Stimulated activated CD8-positive, alpha-beta memory T cell treated with anti-CD3 and anti-CD28 coated beads, Interleukin-12 subunit alpha, Interleukin-12 subunit beta, amount 100 ng/mL, for 24 hours (primary cell): ENCODE measurements around the gene IL27RA.

ENCODE experiments used
- DNase-seq: peaks from one replicate; pipeline ENCODE4 v3.0.0-alpha.2; 2020; ENCODE audit errors: extremely low read depth

Gene IL27RA

DNA sequence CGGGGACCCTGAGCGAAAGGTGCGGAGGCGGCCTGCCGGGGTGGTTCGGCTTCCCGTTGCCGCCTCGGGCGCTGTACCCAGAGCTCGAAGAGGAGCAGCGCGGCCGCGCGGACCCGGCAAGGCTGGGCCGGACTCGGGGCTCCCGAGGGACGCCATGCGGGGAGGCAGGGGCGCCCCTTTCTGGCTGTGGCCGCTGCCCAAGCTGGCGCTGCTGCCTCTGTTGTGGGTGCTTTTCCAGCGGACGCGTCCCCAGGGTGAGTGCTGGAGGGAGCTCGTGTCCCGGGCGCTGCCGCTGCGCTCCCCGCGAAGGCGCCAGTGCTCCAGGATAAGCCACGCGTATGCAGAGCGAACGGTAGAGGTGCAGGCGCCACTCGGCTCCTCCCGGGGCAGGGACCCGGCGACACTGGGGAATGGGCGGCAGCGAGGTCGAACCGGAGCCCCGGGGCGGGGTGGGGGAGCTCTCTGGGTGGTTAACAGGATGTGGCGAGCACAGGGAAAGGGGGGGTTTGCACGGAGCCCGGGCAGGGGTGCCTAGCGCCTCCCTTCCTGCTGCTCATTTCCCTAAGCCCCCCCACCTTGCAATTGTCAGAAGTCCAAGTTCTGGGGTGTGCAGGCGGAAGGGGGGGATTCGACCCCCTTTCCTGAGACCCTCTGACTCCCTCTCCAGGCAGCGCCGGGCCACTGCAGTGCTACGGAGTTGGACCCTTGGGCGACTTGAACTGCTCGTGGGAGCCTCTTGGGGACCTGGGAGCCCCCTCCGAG lies at the start of gene IL27RA:
IL27RA (plus strand) TSS at position 44 of the 762 bp plus-strand sequence; CDS start at position 155, 111 bp downstream.
- DNase-seq = peak; percentile 49

GRCh38 chr19:13981988-13982501 lies 49.5 kb upstream of the IL27RA start:
- no peak for DNase-seq

- DNase-seq = no peak
These were observed 48.8 kb upstream of the IL27RA start for GRCh38 chr19:13982773-13983172.

DNA sequence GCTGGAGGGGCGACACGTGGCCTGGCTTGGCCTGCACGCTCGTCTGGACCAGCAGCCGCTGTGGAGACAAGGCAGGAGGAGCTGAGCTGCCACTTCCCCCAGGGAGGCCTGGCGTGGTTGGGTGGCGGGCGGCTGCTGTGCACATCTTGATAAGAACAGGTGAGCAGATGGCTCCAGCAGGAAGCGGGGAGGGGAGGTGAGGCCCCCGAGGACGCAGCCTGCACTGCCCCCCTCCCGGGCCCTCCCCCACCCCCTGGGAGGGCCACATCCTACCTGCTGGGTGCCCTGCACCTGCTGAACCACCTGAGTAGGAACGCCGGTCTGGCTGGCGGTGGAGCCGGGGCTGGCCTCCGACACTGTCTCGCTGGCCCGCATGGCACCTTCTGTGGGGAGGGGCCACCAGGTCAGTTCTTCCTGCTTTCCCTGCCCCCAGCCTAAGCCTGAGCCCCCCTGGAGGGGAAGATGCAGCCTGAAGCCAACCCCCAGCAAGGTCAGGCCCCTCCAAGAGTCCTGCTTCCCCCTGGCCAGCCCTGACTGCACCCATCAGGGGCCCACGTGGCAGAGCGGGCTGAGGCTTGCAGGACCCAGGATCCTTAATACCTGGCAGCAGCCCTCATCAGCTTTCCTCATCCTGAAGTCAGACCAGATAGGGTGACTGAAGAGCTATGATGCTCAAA lies 48.2 kb upstream of the IL27RA start:
- no peak for DNase-seq

DNA sequence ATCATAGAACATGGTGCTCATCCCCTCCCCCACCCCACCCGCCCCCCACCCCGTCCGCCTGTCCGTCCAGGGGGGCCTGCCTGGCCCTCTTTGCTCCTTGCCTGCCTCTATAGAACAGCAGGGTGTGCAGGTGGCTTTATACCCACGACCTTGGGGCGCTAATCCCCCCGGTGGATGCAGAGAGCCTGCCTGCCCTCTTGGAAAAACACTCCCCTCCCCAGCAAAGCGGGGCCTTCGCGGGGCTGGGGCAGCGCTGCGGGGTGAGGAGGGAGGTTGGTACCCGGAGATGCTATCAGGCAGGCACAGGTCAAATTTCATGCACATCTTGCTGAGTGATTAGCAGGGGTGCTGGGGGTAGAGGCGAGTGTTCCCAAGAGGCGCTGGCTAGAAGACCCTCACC lies 47.4 kb upstream of the IL27RA start:
- DNase-seq = no peak

- DNase-seq = no peak
These were observed 46.5 kb upstream of the IL27RA start for GRCh38 chr19:13984875-13985741.

DNA sequence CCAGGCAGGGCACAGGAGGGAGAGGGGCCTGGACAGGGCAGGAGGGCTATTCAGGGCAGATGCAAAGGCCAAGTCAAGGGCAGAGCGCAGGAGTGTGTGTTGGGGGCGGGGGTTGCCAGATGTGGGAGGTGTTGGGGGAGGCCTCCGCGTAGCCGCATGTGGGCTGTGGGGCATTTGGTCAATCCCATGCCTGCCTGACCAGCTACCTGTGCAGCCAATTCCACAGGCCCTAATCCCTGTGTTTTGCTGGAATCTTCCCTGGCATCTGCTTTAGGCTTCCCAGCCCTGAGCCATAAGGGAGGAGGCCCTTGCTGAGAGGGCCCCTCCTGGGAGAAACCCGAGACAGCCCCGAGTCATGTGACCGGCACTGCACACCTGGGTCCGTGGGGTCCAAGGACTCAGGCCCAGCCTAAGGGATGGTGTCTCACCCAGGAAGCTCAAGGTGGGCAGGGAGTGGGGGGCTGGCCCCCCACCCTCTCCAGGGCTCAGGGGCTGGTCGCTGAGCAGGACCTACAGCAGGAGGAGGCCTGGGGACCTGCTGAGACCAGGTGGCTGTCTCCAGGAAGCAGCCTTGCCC lies 45.7 kb upstream of the IL27RA start:
- no peak for DNase-seq

DNA sequence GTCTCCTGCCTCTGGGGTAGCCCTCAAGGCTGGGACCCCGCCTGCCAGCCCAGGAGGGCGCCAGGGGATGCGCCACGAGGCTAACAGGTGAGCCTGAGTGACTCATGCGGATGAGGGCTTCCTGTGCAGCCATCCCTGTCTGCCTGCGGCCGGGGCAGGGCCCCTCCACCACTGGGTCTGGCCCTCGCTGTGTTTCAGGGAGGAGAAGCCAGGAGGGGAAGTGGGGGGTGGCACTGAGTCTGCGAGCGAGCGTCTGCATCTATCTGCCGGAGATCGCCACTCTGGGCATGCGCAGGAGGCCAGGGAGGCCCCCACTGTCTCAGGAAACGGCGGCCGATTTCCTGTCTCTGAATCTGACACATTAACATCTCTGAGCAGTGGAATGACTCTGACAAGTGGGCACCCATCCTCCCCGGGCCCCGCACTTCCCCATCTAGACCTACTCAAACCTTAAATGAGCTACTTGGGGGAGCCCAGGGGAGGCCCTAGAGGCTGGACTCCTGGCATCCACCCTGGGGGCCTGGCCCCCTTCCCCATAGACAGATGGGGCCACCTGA lies 45.1 kb upstream of the IL27RA start:
- DNase-seq = peak; percentile 97

DNA sequence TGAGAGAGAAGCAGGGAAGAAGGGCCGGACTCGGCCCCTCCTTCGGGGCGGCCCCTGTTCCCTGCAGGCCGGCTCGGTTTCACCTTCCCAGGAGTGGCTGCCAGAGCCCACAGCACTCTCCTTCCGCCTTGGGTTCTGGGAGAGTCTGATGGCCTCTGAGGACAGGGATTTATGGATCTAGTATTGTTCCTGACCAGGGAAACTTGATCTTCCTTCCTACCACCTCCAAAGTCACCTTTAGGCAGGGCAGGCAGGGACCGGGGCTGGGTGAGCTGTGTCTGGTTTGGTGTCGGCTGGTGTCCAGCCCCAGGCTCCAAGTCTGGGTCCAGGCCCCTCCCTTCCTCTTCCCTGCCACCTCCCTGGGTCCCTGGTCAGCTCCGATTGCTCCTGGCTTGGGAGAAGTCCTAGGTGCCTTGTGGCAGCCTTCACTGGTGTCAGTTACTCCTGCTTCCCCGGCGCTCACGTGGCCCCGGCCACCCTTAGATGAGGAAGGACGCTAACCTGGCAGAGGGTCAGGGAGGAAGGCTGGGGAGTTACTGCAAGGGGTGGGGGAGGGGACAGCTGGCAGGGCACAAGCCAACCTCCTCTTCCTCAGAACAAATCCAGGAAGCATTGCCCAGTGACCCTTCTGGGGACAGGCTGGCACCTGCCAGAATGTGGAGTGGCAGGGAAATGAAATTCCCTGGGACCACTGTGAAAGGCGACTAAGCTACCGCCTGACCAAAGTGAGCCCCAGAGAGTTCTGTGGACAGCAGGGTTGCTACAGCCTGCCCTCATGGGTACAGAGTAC lies 44.3 kb upstream of the IL27RA start:
- DNase-seq = no peak

DNA sequence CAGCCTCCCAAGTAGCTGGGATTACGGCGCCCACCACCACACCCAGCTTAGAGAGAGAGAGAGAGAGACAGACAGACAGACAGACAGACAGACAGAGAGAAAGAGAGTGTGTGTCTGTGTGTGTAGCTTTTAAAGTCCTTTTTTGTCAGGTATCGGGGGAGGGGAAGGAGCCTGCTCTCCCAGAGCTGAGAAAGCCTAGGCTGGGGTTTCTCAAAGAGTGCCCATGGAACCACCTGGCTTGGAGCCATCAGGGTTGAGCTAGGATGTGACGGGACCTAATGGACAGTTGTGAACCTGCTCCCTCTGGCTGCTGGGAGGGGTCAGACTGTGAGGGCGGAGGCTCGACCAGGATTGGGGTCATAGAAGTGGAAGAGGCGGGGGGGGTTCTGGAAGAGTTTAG lies 42.1 kb upstream of the IL27RA start:
- DNase-seq = no peak

GRCh38 chr19:13990085-13990484 lies 41.5 kb upstream of the IL27RA start:
- DNase-seq = no peak

GRCh38 chr19:13992025-13992424 lies 39.5 kb upstream of the IL27RA start:
- DNase-seq = no peak

- DNase-seq = no peak
These were observed 37.8 kb upstream of the IL27RA start for GRCh38 chr19:13993590-13994300.

DNA sequence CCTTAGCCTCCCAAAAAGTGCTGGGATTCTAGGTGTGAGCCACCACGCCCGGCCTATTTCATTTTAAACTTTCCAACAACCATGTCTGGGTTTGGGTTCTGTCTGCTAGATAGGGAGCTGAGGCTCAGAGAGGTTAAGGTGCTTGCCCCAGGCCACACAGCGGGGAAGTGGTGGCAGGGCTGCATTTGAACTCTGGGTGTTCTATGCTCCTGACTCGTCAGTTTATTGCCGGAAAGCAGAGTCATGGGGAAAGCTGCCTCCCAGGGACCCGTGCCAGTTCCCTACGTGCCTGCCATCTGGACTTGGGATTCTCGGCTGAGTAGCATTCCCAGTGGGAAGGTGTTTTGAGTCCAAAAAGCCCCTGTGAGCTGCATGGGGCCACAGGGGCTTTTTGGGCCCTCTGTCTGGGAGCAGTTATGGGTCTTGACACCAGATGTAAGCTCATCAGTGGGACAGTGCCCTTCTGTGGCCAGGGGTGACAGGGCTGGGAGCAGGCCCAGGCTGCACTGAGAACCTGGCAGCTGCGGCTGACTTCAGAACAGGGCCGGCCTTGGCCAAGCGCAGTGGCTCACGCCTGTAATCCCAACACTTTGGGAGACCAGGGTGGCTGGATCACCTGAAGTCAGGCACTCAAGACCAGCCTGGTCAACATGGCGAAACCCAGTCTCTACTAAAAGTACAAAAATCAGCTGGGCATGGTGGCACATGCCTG lies 36.4 kb upstream of the IL27RA start:
- no peak for DNase-seq

DNA sequence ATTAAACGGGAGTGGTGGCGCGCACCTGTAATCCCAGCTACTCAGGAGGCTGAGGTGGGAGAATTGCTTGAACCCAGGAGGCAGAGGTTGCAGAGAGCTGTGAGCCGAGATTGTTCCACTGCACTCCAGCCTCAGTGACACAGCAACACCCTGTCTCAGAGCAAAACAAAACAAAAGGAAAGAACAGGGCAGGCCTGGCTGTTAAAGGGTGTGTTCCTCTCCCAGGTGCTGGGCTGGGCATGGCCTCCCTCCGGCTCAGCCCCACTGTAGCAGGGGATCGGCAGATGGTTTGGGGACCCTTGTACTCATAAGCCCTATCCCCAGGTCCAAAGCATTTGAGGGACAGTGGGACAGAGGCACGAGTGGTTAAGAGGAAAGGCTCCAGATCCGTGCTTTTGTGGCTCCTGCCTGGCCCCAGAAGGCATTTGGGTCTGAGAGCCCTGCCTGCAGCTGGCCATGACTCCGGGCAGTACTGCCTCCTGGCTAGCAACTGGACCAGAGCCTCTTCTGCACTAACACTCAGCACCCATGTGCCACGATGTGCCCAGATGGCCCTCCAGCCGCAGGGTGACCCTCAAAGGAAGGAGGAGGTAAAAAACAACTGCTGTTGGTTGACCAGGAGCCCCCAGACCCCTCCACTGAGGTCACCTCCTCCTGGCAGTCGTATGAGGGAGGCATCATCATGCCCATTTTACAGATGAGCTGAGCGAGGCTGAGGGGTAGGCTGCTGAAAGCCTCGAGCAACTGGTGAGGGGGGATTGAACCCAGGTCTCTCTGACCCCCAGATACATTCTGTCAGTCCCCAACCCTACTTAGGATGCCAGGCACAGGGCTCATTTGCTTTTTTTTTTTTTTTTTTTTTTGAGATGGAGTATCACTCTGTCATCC lies 35.4 kb upstream of the IL27RA start:
- no peak for DNase-seq

GRCh38 chr19:13996928-13997630 lies 34.5 kb upstream of the IL27RA start:
- no peak for DNase-seq

GRCh38 chr19:13997631-13997962 lies 34.0 kb upstream of the IL27RA start:
- no peak for DNase-seq

DNA sequence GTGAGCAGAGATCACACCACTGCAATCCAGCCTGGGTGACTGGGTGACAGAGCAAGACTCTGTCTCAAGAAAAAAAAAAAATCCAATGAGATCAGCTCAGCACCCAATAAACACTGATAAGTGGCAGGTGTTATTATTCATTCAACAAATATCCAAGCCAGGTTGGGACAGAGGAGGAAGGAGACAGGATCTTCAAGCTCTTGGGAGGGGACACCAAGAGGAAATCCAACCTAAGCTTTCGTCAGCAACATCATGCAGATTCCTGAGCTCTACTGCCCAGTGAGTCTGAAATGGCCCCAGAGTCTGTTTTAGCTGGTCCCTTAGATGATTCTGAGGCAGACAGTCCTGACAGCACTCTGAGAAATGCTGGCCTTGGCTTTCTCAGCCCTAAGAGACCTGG lies 33.1 kb upstream of the IL27RA start:
- no peak for DNase-seq
